ENCODE data around the gene ATG2A. TPM values are rescaled to one million over a fixed set of nuclear protein-coding genes. Genes with fewer than 3 reads are reported as not detected.

The ATG2A gene
- total and polyA plus RNA-seq, 2 donors (not counting 3 experiments of a cell fraction or from before 2014, with no cell fraction given): 13.4 to 24.3 TPM

DNA sequence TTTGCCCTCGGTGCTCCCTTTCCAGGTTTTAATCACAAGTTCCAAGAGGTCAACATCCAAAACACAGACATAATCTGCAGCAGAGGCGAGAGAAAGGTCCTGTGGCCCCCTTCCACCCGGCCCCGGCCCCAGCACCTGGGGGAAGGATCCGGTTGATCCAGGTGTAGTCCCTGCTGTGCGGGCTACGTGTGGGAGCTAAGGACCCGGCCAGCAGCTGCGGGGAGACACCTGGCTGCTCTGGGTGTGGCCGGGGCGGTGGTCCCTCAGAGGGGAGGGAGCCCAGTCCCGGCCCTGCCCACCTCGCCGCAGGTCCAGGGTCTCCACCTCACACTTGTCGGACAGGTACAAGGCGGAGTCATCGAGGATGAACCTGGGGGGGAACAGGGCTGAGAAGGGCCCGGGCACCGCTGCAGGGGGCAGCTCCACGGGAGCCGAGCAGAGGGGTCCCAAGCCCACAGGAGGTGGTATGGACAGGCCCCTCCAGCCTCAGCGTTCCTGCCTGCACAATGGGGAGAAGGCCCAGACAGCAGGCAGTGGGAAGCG lies 13.6 kb downstream of the ATG2A start:
- Histone ChIP-seq H4K20me1 (replicated peaks; ENCODE audit: control insufficient read depth, extremely low read depth, insufficient read depth, low read length) (no peaks in the 10 kb centered on the region), H3K9me1 (replicated peaks; ENCODE audit: control insufficient read depth, extremely low read depth, insufficient read depth, low read length) (no peaks in the 10 kb centered on the region), H3K4me3 (replicated peaks in 1 of 3; ENCODE audit: insufficient read depth in 1 of 3, low read depth in 1 of 3, low read length in 3 of 3) (no peak overlapping the region), H3K27ac (ENCODE audit: insufficient read depth, low read depth, low read length) (no peak overlapping the region), H3K27me3 (ENCODE audit: control insufficient read depth in 2 of 2, insufficient read depth in 2 of 2, low read length in 2 of 2) (no peaks in the 10 kb centered on the region), H3K79me2 (ENCODE audit: control insufficient read depth, insufficient read depth, low read length) (no peaks in the 10 kb centered on the region), H3K9me3 (replicated peaks; ENCODE audit: control insufficient read depth, insufficient read depth, low read length) (no peaks in the 10 kb centered on the region), H2AFZ (ENCODE audit: low read depth, low read length) (no peak overlapping the region), H3K9ac (replicated peaks; ENCODE audit: extremely low read depth, insufficient read depth, low read length) (no peak overlapping the region), H3K36me3 (ENCODE audit: control insufficient read depth in 2 of 2, extremely low read depth in 1 of 2, insufficient read depth in 2 of 2, low read length in 2 of 2) (peaks cover 0 to 49% of the 10 kb centered on the region in 2 experiments), H3K4me1 (ENCODE audit: control insufficient read depth, extremely low read depth, insufficient read depth, low read length) (no peaks in the 10 kb centered on the region), H3K4me2 (ENCODE audit: insufficient read depth, low read length) (no peak overlapping the region)
- dilution Hi-C loops (cut with MboI; ENCODE audit: extremely low pct_ligation_motif_present, low sequenced_read_pairs): no loop called here
- CTCF ChIA-PET: no interaction called here
- no peak for FAIRE-seq
- BruUV-seq (replicated peaks): no TSS peak
- DNase-seq (ENCODE audit: low read depth, low spot score): no peak
- intact Hi-C loops (cut with micrococcal nuclease): no loop called here
- TF ChIP-seq, protein P1, sequence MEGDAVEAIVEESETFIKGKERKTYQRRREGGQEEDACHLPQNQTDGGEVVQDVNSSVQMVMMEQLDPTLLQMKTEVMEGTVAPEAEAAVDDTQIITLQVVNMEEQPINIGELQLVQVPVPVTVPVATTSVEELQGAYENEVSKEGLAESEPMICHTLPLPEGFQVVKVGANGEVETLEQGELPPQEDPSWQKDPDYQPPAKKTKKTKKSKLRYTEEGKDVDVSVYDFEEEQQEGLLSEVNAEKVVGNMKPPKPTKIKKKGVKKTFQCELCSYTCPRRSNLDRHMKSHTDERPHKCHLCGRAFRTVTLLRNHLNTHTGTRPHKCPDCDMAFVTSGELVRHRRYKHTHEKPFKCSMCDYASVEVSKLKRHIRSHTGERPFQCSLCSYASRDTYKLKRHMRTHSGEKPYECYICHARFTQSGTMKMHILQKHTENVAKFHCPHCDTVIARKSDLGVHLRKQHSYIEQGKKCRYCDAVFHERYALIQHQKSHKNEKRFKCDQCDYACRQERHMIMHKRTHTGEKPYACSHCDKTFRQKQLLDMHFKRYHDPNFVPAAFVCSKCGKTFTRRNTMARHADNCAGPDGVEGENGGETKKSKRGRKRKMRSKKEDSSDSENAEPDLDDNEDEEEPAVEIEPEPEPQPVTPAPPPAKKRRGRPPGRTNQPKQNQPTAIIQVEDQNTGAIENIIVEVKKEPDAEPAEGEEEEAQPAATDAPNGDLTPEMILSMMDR (IDR thresholded peaks at IDR 0.05; ENCODE audit: extremely low read depth in 1 of 2, insufficient read depth in 1 of 2, low read depth in 1 of 2, low read length in 2 of 2): no peak
- TF ChIP-seq, protein P2, sequence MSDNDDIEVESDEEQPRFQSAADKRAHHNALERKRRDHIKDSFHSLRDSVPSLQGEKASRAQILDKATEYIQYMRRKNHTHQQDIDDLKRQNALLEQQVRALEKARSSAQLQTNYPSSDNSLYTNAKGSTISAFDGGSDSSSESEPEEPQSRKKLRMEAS (IDR thresholded peaks at IDR 0.05; ENCODE audit: insufficient read depth, insufficient read length): no peak
- TF ChIP-seq EZH2 (IDR thresholded peaks at IDR 0.05; ENCODE audit: borderline replicate concordance, low read depth, low read length, severe bottlenecking) (no peak), POLR2A (IDR thresholded peaks at IDR 0.05; ENCODE audit: low read depth, low read length) (no peak), JUN (IDR thresholded peaks at IDR 0.05; ENCODE audit: borderline replicate concordance, insufficient read depth, insufficient read length, low read depth) (no peak), FOS (IDR thresholded peaks at IDR 0.05; ENCODE audit: borderline replicate concordance, insufficient read depth, low read length) (no peak)
- POLR2A ChIA-PET: no interaction called here
